ENCODE data around the gene PAX8.

DNA sequence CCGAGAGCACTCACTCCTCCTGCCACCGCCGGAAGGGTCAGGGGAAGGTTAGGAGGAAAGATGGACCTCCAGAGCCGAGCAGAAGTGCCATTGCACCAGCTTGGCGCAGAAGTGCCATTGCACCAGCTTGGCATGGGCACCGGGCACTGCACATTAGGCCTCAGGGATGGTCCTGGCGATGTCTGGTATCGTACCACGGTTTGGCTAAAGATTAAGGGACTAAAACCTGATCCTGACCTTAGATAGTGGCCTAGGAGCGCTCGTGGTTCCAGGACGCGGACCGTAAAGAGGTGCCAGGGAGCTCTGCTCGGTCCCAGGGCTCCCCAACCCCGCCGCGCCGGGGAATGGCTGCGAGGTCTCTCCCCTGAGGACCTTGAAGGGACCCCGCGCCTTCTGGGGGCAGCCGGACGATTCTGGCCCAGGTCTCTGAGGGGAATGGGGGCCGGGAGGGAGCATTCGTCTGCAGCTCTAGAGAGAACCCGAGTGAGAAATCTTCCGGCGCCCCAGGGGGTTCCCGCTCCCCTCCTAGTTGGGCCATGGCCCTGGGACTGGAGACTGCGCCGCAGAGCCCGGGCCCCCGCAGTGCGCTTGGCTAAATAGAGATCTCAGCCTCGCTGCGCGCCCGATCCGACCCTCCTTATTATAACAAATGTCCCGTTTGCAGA, 1.8 kb downstream of the PAX8 start:
- TF ChIP-seq ZNF274 (IDR thresholded peaks at IDR 0.05; ENCODE audit: low read depth, low read length) (no peak), YY1 (IDR thresholded peaks at IDR 0.05; ENCODE audit: insufficient read depth, insufficient read length) (no peak)
